Endothelial cell of umbilical vein (primary cell): ENCODE results near the gene ELOA. TPM values are rescaled to one million over a fixed set of nuclear protein-coding genes. Genes with fewer than 3 reads are reported as not detected.

Experiments
- BruUV-seq: library from RNA; stranded (reverse); fragments of 400-500 nt; replicated peaks from 2 replicates; lab custom pipeline; 2021; lab: Mats Ljungman, UMichigan
- CTCF ChIA-PET: fragments of 300-600, 350-600 bp; sonication (Branson Sonifier 250); formaldehyde crosslinking; loops from one replicate; lab custom pipeline; 2021; ENCODE audit warnings: antibody characterized with exemption, inconsistent platforms; lab: Charles Lee
- POLR2A ChIA-PET: fragments of 300-600, 350-600 bp; sonication (Branson Sonifier 250); formaldehyde crosslinking; loops from one replicate; lab custom pipeline; 2021; ENCODE audit warnings: antibody characterized with exemption, inconsistent platforms; lab: Charles Lee
- DNase-seq: peaks from one replicate; pipeline ENCODE4 v3.0.0-alpha.2; 2011; ENCODE audit warnings: low read depth, low spot score
- FAIRE-seq: peaks from 2 replicates; lab custom pipeline; 2011; peaks lifted over from hg19 to GRCh38; lab: Jason Lieb, UNC
- H2AFZ ChIP-seq: 2 replicates; pipeline ENCODE4 v1.6.0; 2012; ENCODE audit warnings: low read depth, low read length, control low read depth, inconsistent platforms
- H3K27ac ChIP-seq: 2 replicates; pipeline ENCODE4 v1.5.1; 2011; ENCODE audit warnings: low read depth, mild to moderate bottlenecking, control low read depth, low read length, moderate library complexity; ENCODE audit not compliant: insufficient read depth
- H3K27me3 ChIP-seq, 2 experiments: 2 replicates each; pipeline versions ENCODE4 v1.6.0 to v1.6.1; 2011; ENCODE audit warnings: low read length in 2 of 2, mixed read lengths in 1 of 2; ENCODE audit not compliant: control insufficient read depth in 2 of 2, insufficient read depth in 2 of 2
- H3K36me3 ChIP-seq, 2 experiments: 2 replicates in 1 of 2; 3 replicates in 1 of 2; pipeline ENCODE4 v1.5.1; 2011; ENCODE audit warnings: low read length in 2 of 2, mild to moderate bottlenecking in 1 of 2, moderate library complexity in 1 of 2; ENCODE audit not compliant: control insufficient read depth in 2 of 2, insufficient read depth in 2 of 2; ENCODE audit errors: extremely low read depth in 1 of 2
- H3K4me1 ChIP-seq: 3 replicates; pipeline ENCODE4 v1.5.1; 2011; ENCODE audit warnings: mild to moderate bottlenecking, low read length; ENCODE audit not compliant: control insufficient read depth, insufficient read depth; ENCODE audit errors: extremely low read depth
- H3K4me2 ChIP-seq: 2 replicates; pipeline ENCODE4 v1.6.1; 2011; ENCODE audit warnings: low read length, control low read depth, mixed read lengths; ENCODE audit not compliant: insufficient read depth
- H3K4me3 ChIP-seq, 3 experiments: fragments of 200-600 bp in 1 of 3; sonication (generic), shearing (Covaris generic) in 1 of 3; replicated peaks in 1 of 3; 2 replicates each; pipeline ENCODE4 v1.5.1; 2011 to 2016; ENCODE audit warnings: control low read depth in 3 of 3, low read length in 3 of 3, mild to moderate bottlenecking in 2 of 3, inconsistent platforms in 1 of 3, low read depth in 1 of 3, moderate library complexity in 1 of 3; ENCODE audit not compliant: insufficient read depth in 1 of 3
- H3K79me2 ChIP-seq: 2 replicates; pipeline ENCODE4 v1.6.0; 2012; ENCODE audit warnings: low read length, inconsistent platforms; ENCODE audit not compliant: control insufficient read depth, insufficient read depth
- H3K9ac ChIP-seq: replicated peaks from 2 replicates; pipeline ENCODE3; 2011; ENCODE audit warnings: low read length, control low read depth; ENCODE audit not compliant: insufficient read depth; ENCODE audit errors: extremely low read depth
- H3K9me1 ChIP-seq: replicated peaks from 3 replicates; pipeline ENCODE4 v1.6.0; 2011; ENCODE audit warnings: mild to moderate bottlenecking, low read length; ENCODE audit not compliant: control insufficient read depth, insufficient read depth; ENCODE audit errors: extremely low read depth
- H3K9me3 ChIP-seq: replicated peaks from 2 replicates; pipeline ENCODE4 v1.5.1; 2012; ENCODE audit warnings: low read length, inconsistent platforms; ENCODE audit not compliant: control insufficient read depth, insufficient read depth
- H4K20me1 ChIP-seq: replicated peaks from 2 replicates; pipeline ENCODE3; 2011; ENCODE audit warnings: mild to moderate bottlenecking, low read length; ENCODE audit not compliant: control insufficient read depth, insufficient read depth; ENCODE audit errors: extremely low read depth
- CTCF ChIP-seq, 2 donors: IDR thresholded peaks; 1 replicate in 1 of 2; 2 replicates in 1 of 2; pipeline ENCODE4 v1.5.1; 2011; ENCODE audit warnings: low read length in 2 of 2, mild to moderate bottlenecking in 2 of 2, moderate library complexity in 2 of 2, control low read depth in 1 of 2, inconsistent platforms in 1 of 2, low read depth in 1 of 2; ENCODE audit not compliant: insufficient read depth in 1 of 2; ENCODE audit errors: extremely low read depth in 1 of 2
- EZH2 ChIP-seq: IDR thresholded peaks from 2 replicates; pipeline ENCODE4 v1.6.1; 2012; ENCODE audit warnings: borderline replicate concordance, low read depth, mild to moderate bottlenecking, moderate library complexity, low read length, inconsistent platforms; ENCODE audit not compliant: severe bottlenecking
- FOS ChIP-seq: IDR thresholded peaks from 2 replicates; pipeline ENCODE4 v1.6.1; 2011; ENCODE audit warnings: mild to moderate bottlenecking, low read length, moderate library complexity, borderline replicate concordance; ENCODE audit not compliant: insufficient read depth
- GATA2 ChIP-seq: IDR thresholded peaks from 2 replicates; pipeline ENCODE4 v1.7.0; 2011; ENCODE audit warnings: low read depth, mild to moderate bottlenecking, moderate library complexity, mixed read lengths, low read length; ENCODE audit not compliant: insufficient read length, insufficient read depth
- JUN ChIP-seq: IDR thresholded peaks from 2 replicates; pipeline ENCODE4 v1.6.1; 2011; ENCODE audit warnings: borderline replicate concordance, low read depth; ENCODE audit not compliant: insufficient read length, insufficient read depth
- MAX ChIP-seq: IDR thresholded peaks from 2 replicates; pipeline ENCODE4 v1.6.1; 2011; ENCODE audit not compliant: insufficient read depth, insufficient read length
- MYC ChIP-seq: IDR thresholded peaks from one replicate; pipeline ENCODE4 v1.6.1; 2011; ENCODE audit warnings: mild to moderate bottlenecking, low read depth, low read length
- POLR2A ChIP-seq: IDR thresholded peaks from 2 replicates; pipeline ENCODE4 v1.6.1; 2012; ENCODE audit warnings: low read depth, mild to moderate bottlenecking, control low read depth, low read length
- POLR2AphosphoS5 ChIP-seq: IDR thresholded peaks from 2 replicates; pipeline ENCODE4 v1.6.1; 2012; ENCODE audit warnings: low read depth, mild to moderate bottlenecking, control low read depth, low read length, moderate library complexity; ENCODE audit not compliant: insufficient read depth
- dilution Hi-C: fragments of 300-500 bp; cut with MboI; formaldehyde crosslinking; loops from one replicate; pipeline ENCODE4 v1.15.0; 2019; ENCODE audit warnings: low sequenced_read_pairs; ENCODE audit not compliant: extremely low pct_ligation_motif_present
- intact Hi-C: fragments of 100-400 bp; cut with micrococcal nuclease; formaldehyde crosslinking; loops from one replicate; pipeline ENCODE4 v1.10.0; 2022
- polyA plus RNA-seq, 4 experiments: library from polyadenylated mRNA; depleted of rRNA in 3 of 4; stranded (reverse) in 3 of 4; unstranded in 1 of 4; fragments of >200 nt; gene quantifications; 2 replicates each; pipeline versions ENCODE4 v1.2.1 to v1.2.3, GENCODE V29; 2011 to 2012; ENCODE audit warnings: missing spikeins in 1 of 4
- total RNA-seq: library from RNA; stranded (reverse); gene quantifications from 2 replicates; pipeline ENCODE4 v1.2.3, GENCODE V29; 2021

ELOA gene
- total and polyA plus RNA-seq, 2 donors (not counting 3 experiments of a cell fraction or from before 2014, with no cell fraction given): 11.9 to 42.6 TPM

- H4K20me1 ChIP-seq: peaks cover 11% of the 10 kb centered on the region
These were observed 43.7 kb upstream of the ELOA start for GRCh38 chr1:23699280-23700179.

GRCh38 chr1:23701310-23701709, 42.0 kb upstream of the ELOA start:
- no peaks in the 10 kb centered on the region for H3K27me3 ChIP-seq
- H3K4me2 ChIP-seq: no peak overlapping the region
- intact Hi-C loops (no loop called here), dilution Hi-C loops (no loop called here)
- POLR2A ChIA-PET: no interaction called here
- no peaks in the 10 kb centered on the region for H3K9me3 ChIP-seq
- CTCF ChIA-PET: no interaction called here
- peaks cover 33 to 38% of the 10 kb centered on the region in 2 experiments for H3K36me3 ChIP-seq
- no peak for TF ChIP-seq POLR2AphosphoS5
- no peak for TF ChIP-seq GATA2
- no peak for TF ChIP-seq FOS
- no peak for TF ChIP-seq JUN
- TF ChIP-seq MAX: no peak
- no peak for TF ChIP-seq MYC
- no peak for TF ChIP-seq CTCF (IDR thresholded peaks at IDR 0.05; ENCODE audit: extremely low read depth in 1 of 2, insufficient read depth in 1 of 2, low read depth in 1 of 2, low read length in 2 of 2)
- no peak for TF ChIP-seq EZH2
- TF ChIP-seq POLR2A: no peak
- no TSS peak for BruUV-seq
- FAIRE-seq (no peak), DNase-seq (no peak)
- H3K9me1 ChIP-seq: no peaks in the 10 kb centered on the region
- H3K79me2 ChIP-seq: peaks cover 73% of the 10 kb centered on the region
- H2AFZ ChIP-seq: no peak overlapping the region
- no peaks in the 10 kb centered on the region for H3K4me1 ChIP-seq
- H4K20me1 ChIP-seq: peaks cover 11% of the 10 kb centered on the region
- no peak overlapping the region for H3K4me3 ChIP-seq
- H3K27ac ChIP-seq: no peak overlapping the region
- no peak overlapping the region for H3K9ac ChIP-seq

More at GRCh38 chr1:23699280-23700179, 43.7 kb upstream of the ELOA start:
- H3K4me2 ChIP-seq: no peak overlapping the region
- no TSS peak for BruUV-seq
- no peak overlapping the region for H2AFZ ChIP-seq
- no peaks in the 10 kb centered on the region for H3K27me3 ChIP-seq
- H3K36me3 ChIP-seq: peaks cover 42 to 46% of the 10 kb centered on the region in 2 experiments
- FAIRE-seq (no peak), DNase-seq (no peak)
- intact Hi-C loops: loop anchor here (5.0 kb wide), 1 partner anchor 248 kb away; no protein-coding TSS in a partner anchor
- H3K9me3 ChIP-seq: no peaks in the 10 kb centered on the region
- dilution Hi-C loops: no loop called here
- TF ChIP-seq GATA2: no peak
- TF ChIP-seq MYC: no peak
- TF ChIP-seq FOS: no peak
- no peak for TF ChIP-seq JUN
- no peak for TF ChIP-seq MAX
- no peak overlapping the region for H3K9ac ChIP-seq
- H3K4me3 ChIP-seq: no peak overlapping the region
- no peak overlapping the region for H3K27ac ChIP-seq
- POLR2A ChIA-PET: interaction anchor here (0.7 kb wide), 1 partner anchor 42 kb away, joined by 7 read pairs; no protein-coding TSS in a partner anchor
- H3K9me1 ChIP-seq: no peaks in the 10 kb centered on the region
- peaks cover 12% of the 10 kb centered on the region for H3K4me1 ChIP-seq
- CTCF ChIA-PET: interaction anchor here (1.7 kb wide), 1 partner anchor 203 kb away, joined by 4 read pairs; no protein-coding TSS in a partner anchor
- peaks cover 83% of the 10 kb centered on the region for H3K79me2 ChIP-seq
